ENCODE measurements around the gene NUPR2.

NUPR2 gene

GRCh38 chr7:56127241-56127975 is 11.2 kb upstream of the NUPR2 start:
- ChIA-PET POLR2A (no interaction called here), CTCF (interaction anchor here (0.6 kb wide), 1 partner anchor 53 kb away, joined by 4 read pairs; no protein-coding TSS in a partner anchor)
- TF ChIP-seq KLF16 (tag by site-specific recombination; IDR thresholded peaks at IDR 0.05) (no peak), ZNF157 (tag by site-specific recombination; IDR thresholded peaks at IDR 0.05) (no peak)
- Histone ChIP-seq H3K4me3 (ENCODE audit: low read depth, low read length) (no peak overlapping the region), H3K27ac (ENCODE audit: extremely low read depth, low read depth, low read length) (no peak overlapping the region), H3K36me3 (ENCODE audit: control insufficient read depth in 2 of 2, insufficient read depth in 1 of 2, low read length in 2 of 2) (no peaks in the 10 kb centered on the region), H3K4me1 (ENCODE audit: control insufficient read depth, insufficient read depth, low read length) (no peaks in the 10 kb centered on the region), H3K9me3 (ENCODE audit: control insufficient read depth, insufficient read depth, low read depth, low read length) (no peaks in the 10 kb centered on the region)

- H3K27ac ChIP-seq (ENCODE audit: extremely low read depth, low read depth, low read length) = no peak overlapping the region
- no peaks in the 10 kb centered on the region for H3K36me3 ChIP-seq (ENCODE audit: control insufficient read depth in 2 of 2, insufficient read depth in 1 of 2, low read length in 2 of 2)
- H3K9me3 ChIP-seq (ENCODE audit: control insufficient read depth, insufficient read depth, low read depth, low read length) = no peaks in the 10 kb centered on the region
- H3K4me1 ChIP-seq (ENCODE audit: control insufficient read depth, insufficient read depth, low read length) = no peaks in the 10 kb centered on the region
- ChIA-PET POLR2A (no interaction called here), CTCF (interaction anchor here (0.7 kb wide), 1 partner anchor 30 kb away, joined by 3 read pairs; no protein-coding TSS in a partner anchor)
- H3K4me3 ChIP-seq (ENCODE audit: low read depth, low read length) = no peak overlapping the region
- no peak for TF ChIP-seq SP3 (tag by site-specific recombination; IDR thresholded peaks at IDR 0.05)
- TF ChIP-seq KLF1 (tag by site-specific recombination; IDR thresholded peaks at IDR 0.05) = no peak
- TF ChIP-seq ZSCAN16 (tag by site-specific recombination; IDR thresholded peaks at IDR 0.05) = no peak
Measured at GRCh38 chr7:56125831-56126230, 9.6 kb upstream of the NUPR2 start.

GRCh38 chr7:56124981-56125380 is 8.8 kb upstream of the NUPR2 start:
- Histone ChIP-seq H3K27ac (ENCODE audit: extremely low read depth, low read depth, low read length) (no peak overlapping the region), H3K4me1 (ENCODE audit: control insufficient read depth, insufficient read depth, low read length) (no peaks in the 10 kb centered on the region), H3K9me3 (ENCODE audit: control insufficient read depth, insufficient read depth, low read depth, low read length) (no peaks in the 10 kb centered on the region), H3K36me3 (ENCODE audit: control insufficient read depth in 2 of 2, insufficient read depth in 1 of 2, low read length in 2 of 2) (no peaks in the 10 kb centered on the region), H3K4me3 (ENCODE audit: low read depth, low read length) (no peak overlapping the region)
- ChIA-PET CTCF (no interaction called here), POLR2A (no interaction called here)
- TF ChIP-seq IKZF3 (tag by site-specific recombination; IDR thresholded peaks at IDR 0.05) (no peak), PRDM6 (tag by site-specific recombination; IDR thresholded peaks at IDR 0.05) (no peak), MEIS1 (CRISPR knock-in tag; IDR thresholded peaks at IDR 0.05; ENCODE audit: borderline replicate concordance) (no peak), ZNF138 (tag by site-specific recombination; IDR thresholded peaks at IDR 0.05; ENCODE audit: borderline replicate concordance) (no peak), PRDM1 (tag by site-specific recombination; IDR thresholded peaks at IDR 0.05) (no peak), YY1 (tag by site-specific recombination; IDR thresholded peaks at IDR 0.05) (no peak), ZNF707 (tag by site-specific recombination; IDR thresholded peaks at IDR 0.05) (no peak)

GRCh38 chr7:56121440-56121839 is 5.2 kb upstream of the NUPR2 start:
- ChIA-PET CTCF (no interaction called here), POLR2A (no interaction called here)
- no peaks in the 10 kb centered on the region for H3K4me1 ChIP-seq (ENCODE audit: control insufficient read depth, insufficient read depth, low read length)
- no peak overlapping the region for H3K27ac ChIP-seq (ENCODE audit: extremely low read depth, low read depth, low read length)
- H3K36me3 ChIP-seq (ENCODE audit: control insufficient read depth in 2 of 2, insufficient read depth in 1 of 2, low read length in 2 of 2) = no peaks in the 10 kb centered on the region
- H3K4me3 ChIP-seq (ENCODE audit: low read depth, low read length) = no peak overlapping the region
- no peaks in the 10 kb centered on the region for H3K9me3 ChIP-seq (ENCODE audit: control insufficient read depth, insufficient read depth, low read depth, low read length)
- TF ChIP-seq ZNF626 (tag by site-specific recombination; IDR thresholded peaks at IDR 0.05) = no peak
- TF ChIP-seq ZBTB49 (tag by site-specific recombination; IDR thresholded peaks at IDR 0.05; ENCODE audit: low read depth) = no peak
- no peak for TF ChIP-seq ZNF426 (tag by site-specific recombination; IDR thresholded peaks at IDR 0.05)
- no peak for TF ChIP-seq ZNF211 (tag by site-specific recombination; IDR thresholded peaks at IDR 0.05; ENCODE audit: low read depth)
- TF ChIP-seq ZNF513 (tag by site-specific recombination; IDR thresholded peaks at IDR 0.05) = no peak
- TF ChIP-seq ZNF692 (tag by site-specific recombination; IDR thresholded peaks at IDR 0.05) = no peak
- TF ChIP-seq AEBP2 (tag by site-specific recombination; IDR thresholded peaks at IDR 0.05; ENCODE audit: borderline replicate concordance) = no peak
- no peak for TF ChIP-seq ZNF514 (tag by site-specific recombination; IDR thresholded peaks at IDR 0.05)
